ENCODE results near the gene SEH1L.
"Not testable (repeated sequence)": the region's sequence is repeated elsewhere in the genome, so short reads cannot be mapped to it uniquely, and the experiment has no call there.

The SEH1L gene

GRCh38 chr18:12947285-12948049 is at the start of gene SEH1L:
Gene SEH1L, plus strand, starts transcription at chr18:12948011. Its CDS starts 111 bp downstream, at chr18:12948122.
- H3K36me3 ChIP-seq (ENCODE audit: control insufficient read depth, insufficient read depth, low read length): peaks cover 12% of the 10 kb centered on the region; the same call in 1 of the 2 replicates
- peak within 1 kb of the TSS; percentile 91 for H3K9ac ChIP-seq (ENCODE audit: low read depth, low read length)
- peak within 1 kb of the TSS; percentile 99 for H3K27ac ChIP-seq (ENCODE audit: low read depth, low read length)
- H3K9me3 ChIP-seq (ENCODE audit: control insufficient read depth, insufficient read depth, low read length): no peaks in the 10 kb centered on the region
- peak within 1 kb of the TSS; percentile 91 for H3K4me3 ChIP-seq (ENCODE audit: low read depth, low read length)
- H3K4me1 ChIP-seq (ENCODE audit: control insufficient read depth, insufficient read depth, low read length): peaks cover 7% of the 10 kb centered on the region; the same call in 1 of the 2 replicates
- H3K27me3 ChIP-seq (ENCODE audit: control insufficient read depth, insufficient read depth, low read length): no peaks in the 10 kb centered on the region

GRCh38 chr18:12901208-12901607 is 46.6 kb upstream of the SEH1L start:
- not testable (repeated sequence) for H3K27ac ChIP-seq (ENCODE audit: low read depth, low read length); H3K9me3 ChIP-seq (ENCODE audit: control insufficient read depth, insufficient read depth, low read length); H3K36me3 ChIP-seq (ENCODE audit: control insufficient read depth, insufficient read depth, low read length); H3K27me3 ChIP-seq (ENCODE audit: control insufficient read depth, insufficient read depth, low read length); H3K4me1 ChIP-seq (ENCODE audit: control insufficient read depth, insufficient read depth, low read length); H3K4me3 ChIP-seq (ENCODE audit: low read depth, low read length); H3K9ac ChIP-seq (ENCODE audit: low read depth, low read length)

- no peak overlapping the region for H3K4me3 ChIP-seq (ENCODE audit: low read depth, low read length)
- H3K4me1 ChIP-seq (ENCODE audit: control insufficient read depth, insufficient read depth, low read length): no peaks in the 10 kb centered on the region
- no peaks in the 10 kb centered on the region for H3K9me3 ChIP-seq (ENCODE audit: control insufficient read depth, insufficient read depth, low read length)
- no peak overlapping the region for H3K9ac ChIP-seq (ENCODE audit: low read depth, low read length)
- no peaks in the 10 kb centered on the region for H3K36me3 ChIP-seq (ENCODE audit: control insufficient read depth, insufficient read depth, low read length)
- no peak overlapping the region for H3K27ac ChIP-seq (ENCODE audit: low read depth, low read length)
- no peaks in the 10 kb centered on the region for H3K27me3 ChIP-seq (ENCODE audit: control insufficient read depth, insufficient read depth, low read length)
These were observed 43.7 kb upstream of the SEH1L start for GRCh38 chr18:12904012-12904516.

- H3K9ac ChIP-seq (ENCODE audit: low read depth, low read length): no peak overlapping the region
- no peak overlapping the region for H3K27ac ChIP-seq (ENCODE audit: low read depth, low read length)
- no peak overlapping the region for H3K4me3 ChIP-seq (ENCODE audit: low read depth, low read length)
- H3K4me1 ChIP-seq (ENCODE audit: control insufficient read depth, insufficient read depth, low read length): no peaks in the 10 kb centered on the region
- H3K9me3 ChIP-seq (ENCODE audit: control insufficient read depth, insufficient read depth, low read length): no peaks in the 10 kb centered on the region
- H3K36me3 ChIP-seq (ENCODE audit: control insufficient read depth, insufficient read depth, low read length): no peaks in the 10 kb centered on the region
- no peaks in the 10 kb centered on the region for H3K27me3 ChIP-seq (ENCODE audit: control insufficient read depth, insufficient read depth, low read length)
These were observed 41.7 kb upstream of the SEH1L start for GRCh38 chr18:12906119-12906518.

- Histone ChIP-seq H3K27ac (ENCODE audit: low read depth, low read length) (no peak overlapping the region), H3K36me3 (ENCODE audit: control insufficient read depth, insufficient read depth, low read length) (no peaks in the 10 kb centered on the region), H3K9me3 (ENCODE audit: control insufficient read depth, insufficient read depth, low read length) (no peaks in the 10 kb centered on the region), H3K9ac (ENCODE audit: low read depth, low read length) (no peak overlapping the region), H3K27me3 (ENCODE audit: control insufficient read depth, insufficient read depth, low read length) (no peaks in the 10 kb centered on the region), H3K4me3 (ENCODE audit: low read depth, low read length) (no peak overlapping the region), H3K4me1 (ENCODE audit: control insufficient read depth, insufficient read depth, low read length) (no peaks in the 10 kb centered on the region)
These were observed 41.0 kb upstream of the SEH1L start for GRCh38 chr18:12906773-12907172.

GRCh38 chr18:12907258-12907925 is 40.4 kb upstream of the SEH1L start:
- H3K9me3 ChIP-seq (ENCODE audit: control insufficient read depth, insufficient read depth, low read length): no peaks in the 10 kb centered on the region
- no peaks in the 10 kb centered on the region for H3K4me1 ChIP-seq (ENCODE audit: control insufficient read depth, insufficient read depth, low read length)
- no peaks in the 10 kb centered on the region for H3K27me3 ChIP-seq (ENCODE audit: control insufficient read depth, insufficient read depth, low read length)
- no peaks in the 10 kb centered on the region for H3K36me3 ChIP-seq (ENCODE audit: control insufficient read depth, insufficient read depth, low read length)
- no peak overlapping the region for H3K27ac ChIP-seq (ENCODE audit: low read depth, low read length)
- no peak overlapping the region for H3K9ac ChIP-seq (ENCODE audit: low read depth, low read length)
- H3K4me3 ChIP-seq (ENCODE audit: low read depth, low read length): no peak overlapping the region

- Histone ChIP-seq H3K9me3 (ENCODE audit: control insufficient read depth, insufficient read depth, low read length) (no peaks in the 10 kb centered on the region), H3K27me3 (ENCODE audit: control insufficient read depth, insufficient read depth, low read length) (no peaks in the 10 kb centered on the region), H3K4me1 (ENCODE audit: control insufficient read depth, insufficient read depth, low read length) (no peaks in the 10 kb centered on the region), H3K36me3 (ENCODE audit: control insufficient read depth, insufficient read depth, low read length) (no peaks in the 10 kb centered on the region), H3K9ac (ENCODE audit: low read depth, low read length) (no peak overlapping the region), H3K4me3 (ENCODE audit: low read depth, low read length) (no peak overlapping the region), H3K27ac (ENCODE audit: low read depth, low read length) (no peak overlapping the region)
These were observed 39.1 kb upstream of the SEH1L start for GRCh38 chr18:12908706-12909105.

GRCh38 chr18:12911025-12911928 is 36.5 kb upstream of the SEH1L start:
- no peak overlapping the region for H3K4me3 ChIP-seq (ENCODE audit: low read depth, low read length)
- H3K9me3 ChIP-seq (ENCODE audit: control insufficient read depth, insufficient read depth, low read length): no peaks in the 10 kb centered on the region
- H3K9ac ChIP-seq (ENCODE audit: low read depth, low read length): no peak overlapping the region
- no peak overlapping the region for H3K27ac ChIP-seq (ENCODE audit: low read depth, low read length)
- H3K36me3 ChIP-seq (ENCODE audit: control insufficient read depth, insufficient read depth, low read length): no peaks in the 10 kb centered on the region
- no peaks in the 10 kb centered on the region for H3K4me1 ChIP-seq (ENCODE audit: control insufficient read depth, insufficient read depth, low read length)
- H3K27me3 ChIP-seq (ENCODE audit: control insufficient read depth, insufficient read depth, low read length): no peaks in the 10 kb centered on the region

GRCh38 chr18:12911929-12912703 is 35.7 kb upstream of the SEH1L start:
- no peak overlapping the region for H3K9ac ChIP-seq (ENCODE audit: low read depth, low read length)
- H3K9me3 ChIP-seq (ENCODE audit: control insufficient read depth, insufficient read depth, low read length): no peaks in the 10 kb centered on the region
- no peak overlapping the region for H3K27ac ChIP-seq (ENCODE audit: low read depth, low read length)
- no peaks in the 10 kb centered on the region for H3K27me3 ChIP-seq (ENCODE audit: control insufficient read depth, insufficient read depth, low read length)
- H3K36me3 ChIP-seq (ENCODE audit: control insufficient read depth, insufficient read depth, low read length): no peaks in the 10 kb centered on the region
- no peak overlapping the region for H3K4me3 ChIP-seq (ENCODE audit: low read depth, low read length)
- no peaks in the 10 kb centered on the region for H3K4me1 ChIP-seq (ENCODE audit: control insufficient read depth, insufficient read depth, low read length)

- Histone ChIP-seq H3K4me1 (ENCODE audit: control insufficient read depth, insufficient read depth, low read length) (no peaks in the 10 kb centered on the region), H3K4me3 (ENCODE audit: low read depth, low read length) (no peak overlapping the region), H3K36me3 (ENCODE audit: control insufficient read depth, insufficient read depth, low read length) (no peaks in the 10 kb centered on the region), H3K9ac (ENCODE audit: low read depth, low read length) (no peak overlapping the region), H3K27me3 (ENCODE audit: control insufficient read depth, insufficient read depth, low read length) (no peaks in the 10 kb centered on the region), H3K9me3 (ENCODE audit: control insufficient read depth, insufficient read depth, low read length) (no peaks in the 10 kb centered on the region), H3K27ac (ENCODE audit: low read depth, low read length) (no peak overlapping the region)
These were observed 26.6 kb upstream of the SEH1L start for GRCh38 chr18:12921178-12921577.

All from HUES48 (cell line).